WTC11 (cell line): ENCODE results near the gene NCLN. TPM values are rescaled to one million over a fixed set of nuclear protein-coding genes. Genes with fewer than 3 reads are reported as not detected.

ENCODE experiments used
- ATAC-seq: fragments of 200-7000 bp; cut with Tn5 transposase; 2 replicates; pipeline ENCODE4 v1.10.0; 2021; ENCODE audit warnings: mild to moderate bottlenecking, moderate library complexity
- CTCF ChIA-PET: fragments of 300-600 bp; sonication (Branson Sonifier 250); formaldehyde crosslinking; loops from one replicate; lab custom pipeline; 2021; ENCODE audit warnings: antibody characterized with exemption; lab: Charles Lee
- POLR2A ChIA-PET: fragments of 350-600 bp; sonication (Branson Sonifier 250); formaldehyde crosslinking; loops from one replicate; lab custom pipeline; 2021; ENCODE audit warnings: antibody characterized with exemption; lab: Charles Lee
- DNase-seq: peaks from one replicate; pipeline ENCODE4 v3.0.0; 2021; ENCODE audit warnings: low spot score
- H3K27ac Mint-ChIP-seq: 2 replicates; pipeline ENCODE4 v1.8.0; 2021; ENCODE audit warnings: mixed read lengths
- H3K27me3 Mint-ChIP-seq: 2 replicates; pipeline ENCODE4 v1.8.0; 2021; ENCODE audit warnings: low read depth, mild to moderate bottlenecking, moderate library complexity, mixed read lengths
- H3K36me3 Mint-ChIP-seq: 2 replicates; pipeline ENCODE4 v1.8.0; 2021; ENCODE audit warnings: mixed read lengths
- H3K4me1 Mint-ChIP-seq: 2 replicates; pipeline ENCODE4 v1.8.0; 2022; ENCODE audit warnings: mixed read lengths
- H3K4me3 Mint-ChIP-seq: 2 replicates; pipeline ENCODE4 v1.8.0; 2021; ENCODE audit warnings: mild to moderate bottlenecking, moderate library complexity, mixed read lengths
- H3K9me3 Mint-ChIP-seq: 2 replicates; pipeline ENCODE4 v1.8.0; 2021; ENCODE audit warnings: mixed read lengths
- AR ChIP-seq: fragments of 250-450 bp; sonication (Bioruptor Pico); IDR thresholded peaks from 2 replicates; pipeline ENCODE4 v1.9.0; 2021; ENCODE audit warnings: mild to moderate bottlenecking
- ATF2 ChIP-seq: sonication (generic); formaldehyde crosslinking; IDR thresholded peaks from 2 replicates; pipeline ENCODE4 v1.8.1; 2022; ENCODE audit warnings: low read depth, missing genetic modification reagents, borderline replicate concordance
- E2F1 ChIP-seq: sonication (generic); formaldehyde crosslinking; IDR thresholded peaks from 2 replicates; pipeline ENCODE4 v1.8.0; 2022; ENCODE audit warnings: mild to moderate bottlenecking, missing genetic modification reagents
- FOXK1 ChIP-seq: sonication (generic); formaldehyde crosslinking; IDR thresholded peaks from 2 replicates; pipeline ENCODE4 v1.8.0; 2022; ENCODE audit warnings: mild to moderate bottlenecking, moderate library complexity, missing genetic modification reagents
- FOXP4 ChIP-seq: sonication (generic); formaldehyde crosslinking; IDR thresholded peaks from 2 replicates; pipeline ENCODE4 v1.8.0; 2022; ENCODE audit warnings: mild to moderate bottlenecking, missing genetic modification reagents
- HMGXB4 ChIP-seq: sonication (generic); formaldehyde crosslinking; IDR thresholded peaks from 2 replicates; pipeline ENCODE4 v1.8.1; 2023; ENCODE audit warnings: mild to moderate bottlenecking, moderate library complexity, missing genetic modification reagents
- IRF1 ChIP-seq: sonication (generic); formaldehyde crosslinking; IDR thresholded peaks from 2 replicates; pipeline ENCODE4 v1.8.0; 2023; ENCODE audit warnings: missing genetic modification reagents
- MAX ChIP-seq: sonication (generic); formaldehyde crosslinking; IDR thresholded peaks from 2 replicates; pipeline ENCODE4 v1.8.0; 2022; ENCODE audit warnings: mild to moderate bottlenecking, missing genetic modification reagents
- TEAD4 ChIP-seq: sonication (generic); formaldehyde crosslinking; IDR thresholded peaks from 2 replicates; pipeline ENCODE4 v1.8.0; 2022; ENCODE audit warnings: mild to moderate bottlenecking, missing genetic modification reagents
- ZNF232 ChIP-seq: sonication (generic); formaldehyde crosslinking; IDR thresholded peaks from 2 replicates; pipeline ENCODE4 v1.8.0; 2022; ENCODE audit warnings: mild to moderate bottlenecking, missing genetic modification reagents
- ZSCAN18 ChIP-seq: fragments of 250-450 bp; sonication (Bioruptor Pico); IDR thresholded peaks from 2 replicates; pipeline ENCODE4 v2.1.2; 2022; ENCODE audit warnings: mild to moderate bottlenecking, moderate library complexity
- total RNA-seq: library from RNA; stranded (reverse); gene quantifications from 3 replicates; pipeline ENCODE4 v1.2.3, GENCODE V29; 2021
- TF ChIP-seq, protein P1 (sequence below): sonication (generic); formaldehyde crosslinking; IDR thresholded peaks from 2 replicates; pipeline ENCODE4 v1.8.0; 2022; ENCODE audit warnings: mild to moderate bottlenecking, missing genetic modification reagents
- TF ChIP-seq, protein P2 (sequence below): sonication (generic); formaldehyde crosslinking; IDR thresholded peaks from 2 replicates; pipeline ENCODE4 v1.8.1; 2023; ENCODE audit warnings: mild to moderate bottlenecking, missing genetic modification reagents, moderate library complexity
- TF ChIP-seq, protein P3 (sequence below): fragments of 250-450 bp; sonication (Bioruptor Pico); IDR thresholded peaks from 2 replicates; pipeline ENCODE4 v1.9.0; 2021; ENCODE audit warnings: moderate library complexity, mild to moderate bottlenecking, inconsistent platforms, borderline replicate concordance

The NCLN gene
- total RNA-seq, 1 experiment from 2014 or later, result 113 TPM

- TF ChIP-seq E2F1, result no peak
- TF ChIP-seq MAX (CRISPR knock-in tag), result no peak
- TF ChIP-seq, protein P1, sequence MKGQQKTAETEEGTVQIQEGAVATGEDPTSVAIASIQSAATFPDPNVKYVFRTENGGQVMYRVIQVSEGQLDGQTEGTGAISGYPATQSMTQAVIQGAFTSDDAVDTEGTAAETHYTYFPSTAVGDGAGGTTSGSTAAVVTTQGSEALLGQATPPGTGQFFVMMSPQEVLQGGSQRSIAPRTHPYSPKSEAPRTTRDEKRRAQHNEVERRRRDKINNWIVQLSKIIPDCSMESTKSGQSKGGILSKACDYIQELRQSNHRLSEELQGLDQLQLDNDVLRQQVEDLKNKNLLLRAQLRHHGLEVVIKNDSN (CRISPR knock-in tag), result no peak
- no peak for TF ChIP-seq HMGXB4
- no peak for TF ChIP-seq FOXK1 (CRISPR knock-in tag)
- TF ChIP-seq, protein P2, sequence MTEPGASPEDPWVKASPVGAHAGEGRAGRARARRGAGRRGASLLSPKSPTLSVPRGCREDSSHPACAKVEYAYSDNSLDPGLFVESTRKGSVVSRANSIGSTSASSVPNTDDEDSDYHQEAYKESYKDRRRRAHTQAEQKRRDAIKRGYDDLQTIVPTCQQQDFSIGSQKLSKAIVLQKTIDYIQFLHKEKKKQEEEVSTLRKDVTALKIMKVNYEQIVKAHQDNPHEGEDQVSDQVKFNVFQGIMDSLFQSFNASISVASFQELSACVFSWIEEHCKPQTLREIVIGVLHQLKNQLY (CRISPR knock-in tag), result no peak
- TF ChIP-seq AR, result no peak
- TF ChIP-seq, protein P3, sequence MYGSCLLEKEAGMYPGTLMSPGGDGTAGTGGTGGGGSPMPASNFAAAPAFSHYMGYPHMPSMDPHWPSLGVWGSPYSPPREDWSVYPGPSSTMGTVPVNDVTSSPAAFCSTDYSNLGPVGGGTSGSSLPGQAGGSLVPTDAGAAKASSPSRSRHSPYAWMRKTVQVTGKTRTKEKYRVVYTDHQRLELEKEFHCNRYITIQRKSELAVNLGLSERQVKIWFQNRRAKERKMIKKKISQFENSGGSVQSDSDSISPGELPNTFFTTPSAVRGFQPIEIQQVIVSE (CRISPR knock-in tag), result no peak
- no peak for TF ChIP-seq ATF2 (CRISPR knock-in tag)
- TF ChIP-seq ZSCAN18 (CRISPR knock-in tag), result no peak
Measured at GRCh38 chr19:3192684-3193083, 7.0 kb downstream of the NCLN start (continued).

DNA sequence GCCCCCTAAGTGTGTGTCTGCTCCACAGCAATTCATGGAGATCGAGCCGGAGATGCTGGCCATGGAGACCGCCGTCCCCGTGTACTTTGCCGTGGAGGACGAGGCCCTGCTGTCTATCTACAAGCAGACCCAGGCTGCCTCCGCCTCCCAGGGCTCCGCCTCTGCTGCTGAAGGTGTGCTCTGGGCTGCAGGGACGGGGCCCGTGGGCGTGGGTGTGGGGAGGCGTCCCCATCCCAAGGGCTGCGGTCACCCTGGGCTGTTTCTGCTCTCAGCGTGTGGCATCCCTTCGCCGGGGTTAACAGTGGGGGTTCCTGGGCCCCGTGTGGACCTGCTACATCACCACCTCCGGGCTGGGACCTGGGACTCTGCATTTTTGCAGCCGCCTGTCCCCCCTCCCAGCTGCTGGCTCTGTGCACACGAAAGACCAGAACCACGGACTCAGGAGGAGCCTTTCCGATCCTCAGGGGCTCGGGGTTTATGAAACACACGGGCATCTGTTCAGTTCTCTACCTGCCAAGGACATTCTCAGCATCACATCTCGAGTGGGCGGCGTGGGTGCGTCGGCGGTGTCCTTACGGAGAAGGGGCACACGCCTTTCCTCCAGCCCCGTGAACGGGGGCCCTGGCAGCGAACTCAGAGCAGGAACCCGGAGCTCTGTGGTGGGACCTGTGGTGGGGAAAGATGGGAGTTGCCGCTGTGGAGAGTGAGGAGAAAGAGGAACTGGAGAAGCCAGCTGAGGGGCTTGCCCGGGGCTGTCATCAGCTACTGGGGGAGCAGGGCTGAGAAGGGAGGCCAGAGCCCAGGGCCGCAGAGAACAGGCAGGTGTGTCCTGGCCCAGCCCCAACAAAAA, 7.8 kb downstream of the NCLN start:
- no peak overlapping the region for H3K4me3 Mint-ChIP-seq
- CTCF ChIA-PET, result no interaction called here
- no peak overlapping the region for H3K27ac Mint-ChIP-seq
- H3K9me3 Mint-ChIP-seq, result no peaks in the 10 kb centered on the region
- H3K27me3 Mint-ChIP-seq, result no peaks in the 10 kb centered on the region
- peaks cover 7% of the 10 kb centered on the region for H3K4me1 Mint-ChIP-seq
- DNase-seq (no peak), ATAC-seq (no peak)
- peaks cover 10% of the 10 kb centered on the region for H3K36me3 Mint-ChIP-seq
- POLR2A ChIA-PET, result no interaction called here
- TF ChIP-seq ZNF232 (CRISPR knock-in tag), result no peak
- no peak for TF ChIP-seq FOXP4
- TF ChIP-seq IRF1 (CRISPR knock-in tag), result no peak
- no peak for TF ChIP-seq TEAD4 (CRISPR knock-in tag)
- no peak for TF ChIP-seq ZSCAN18 (CRISPR knock-in tag)
